ENCODE measurements around the gene ZNF750.

GRCh38 chr17:82813299-82814051, 26.3 kb downstream of the ZNF750 start:
- TF ChIP-seq, protein P1, sequence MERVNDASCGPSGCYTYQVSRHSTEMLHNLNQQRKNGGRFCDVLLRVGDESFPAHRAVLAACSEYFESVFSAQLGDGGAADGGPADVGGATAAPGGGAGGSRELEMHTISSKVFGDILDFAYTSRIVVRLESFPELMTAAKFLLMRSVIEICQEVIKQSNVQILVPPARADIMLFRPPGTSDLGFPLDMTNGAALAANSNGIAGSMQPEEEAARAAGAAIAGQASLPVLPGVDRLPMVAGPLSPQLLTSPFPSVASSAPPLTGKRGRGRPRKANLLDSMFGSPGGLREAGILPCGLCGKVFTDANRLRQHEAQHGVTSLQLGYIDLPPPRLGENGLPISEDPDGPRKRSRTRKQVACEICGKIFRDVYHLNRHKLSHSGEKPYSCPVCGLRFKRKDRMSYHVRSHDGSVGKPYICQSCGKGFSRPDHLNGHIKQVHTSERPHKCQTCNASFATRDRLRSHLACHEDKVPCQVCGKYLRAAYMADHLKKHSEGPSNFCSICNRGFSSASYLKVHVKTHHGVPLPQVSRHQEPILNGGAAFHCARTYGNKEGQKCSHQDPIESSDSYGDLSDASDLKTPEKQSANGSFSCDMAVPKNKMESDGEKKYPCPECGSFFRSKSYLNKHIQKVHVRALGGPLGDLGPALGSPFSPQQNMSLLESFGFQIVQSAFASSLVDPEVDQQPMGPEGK (CRISPR knock-in tag; IDR thresholded peaks at IDR 0.05; ENCODE audit: borderline replicate concordance), result no peak
- TF ChIP-seq ZC3H10 (CRISPR knock-in tag; IDR thresholded peaks at IDR 0.05), result no peak
- TF ChIP-seq CSDC2 (CRISPR knock-in tag; IDR thresholded peaks at IDR 0.05), result no peak
- TF ChIP-seq, protein P2, sequence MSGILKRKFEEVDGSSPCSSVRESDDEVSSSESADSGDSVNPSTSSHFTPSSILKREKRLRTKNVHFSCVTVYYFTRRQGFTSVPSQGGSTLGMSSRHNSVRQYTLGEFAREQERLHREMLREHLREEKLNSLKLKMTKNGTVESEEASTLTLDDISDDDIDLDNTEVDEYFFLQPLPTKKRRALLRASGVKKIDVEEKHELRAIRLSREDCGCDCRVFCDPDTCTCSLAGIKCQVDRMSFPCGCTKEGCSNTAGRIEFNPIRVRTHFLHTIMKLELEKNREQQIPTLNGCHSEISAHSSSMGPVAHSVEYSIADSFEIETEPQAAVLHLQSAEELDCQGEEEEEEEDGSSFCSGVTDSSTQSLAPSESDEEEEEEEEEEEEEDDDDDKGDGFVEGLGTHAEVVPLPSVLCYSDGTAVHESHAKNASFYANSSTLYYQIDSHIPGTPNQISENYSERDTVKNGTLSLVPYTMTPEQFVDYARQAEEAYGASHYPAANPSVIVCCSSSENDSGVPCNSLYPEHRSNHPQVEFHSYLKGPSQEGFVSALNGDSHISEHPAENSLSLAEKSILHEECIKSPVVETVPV (CRISPR knock-in tag; IDR thresholded peaks at IDR 0.05), result no peak
- TF ChIP-seq CREB5 (CRISPR knock-in tag; IDR thresholded peaks at IDR 0.05; ENCODE audit: low read depth), result no peak
- TF ChIP-seq ISL1 (CRISPR knock-in tag; IDR thresholded peaks at IDR 0.05), result no peak
- no peak for TF ChIP-seq ARNTL (CRISPR knock-in tag; IDR thresholded peaks at IDR 0.05; ENCODE audit: borderline replicate concordance, low read depth)
- TF ChIP-seq OSR1 (CRISPR knock-in tag; IDR thresholded peaks at IDR 0.05), result no peak
- TF ChIP-seq ZFP30 (CRISPR knock-in tag; IDR thresholded peaks at IDR 0.05), result no peak
- TF ChIP-seq ZNF70 (CRISPR knock-in tag; IDR thresholded peaks at IDR 0.05), result no peak
- TF ChIP-seq SNAI2 (CRISPR knock-in tag; IDR thresholded peaks at IDR 0.05), result no peak
- TF ChIP-seq ZNF8 (CRISPR knock-in tag; IDR thresholded peaks at IDR 0.05), result no peak
- TF ChIP-seq ZFP3 (CRISPR knock-in tag; IDR thresholded peaks at IDR 0.05), result no peak
- no peak for TF ChIP-seq PPARA (CRISPR knock-in tag; IDR thresholded peaks at IDR 0.05; ENCODE audit: borderline replicate concordance)
